Measurements from ENCODE around the gene NSD1. TPM values are rescaled to one million over a fixed set of nuclear protein-coding genes. Genes with fewer than 3 reads are reported as not detected.
A peak's percentile ranks its signal among the peaks of the same experiment; 100 is the strongest.

The NSD1 gene
- total and polyA plus RNA-seq, 7 donors, result 3.0 to 41.5 (median 34.6) TPM

DNA sequence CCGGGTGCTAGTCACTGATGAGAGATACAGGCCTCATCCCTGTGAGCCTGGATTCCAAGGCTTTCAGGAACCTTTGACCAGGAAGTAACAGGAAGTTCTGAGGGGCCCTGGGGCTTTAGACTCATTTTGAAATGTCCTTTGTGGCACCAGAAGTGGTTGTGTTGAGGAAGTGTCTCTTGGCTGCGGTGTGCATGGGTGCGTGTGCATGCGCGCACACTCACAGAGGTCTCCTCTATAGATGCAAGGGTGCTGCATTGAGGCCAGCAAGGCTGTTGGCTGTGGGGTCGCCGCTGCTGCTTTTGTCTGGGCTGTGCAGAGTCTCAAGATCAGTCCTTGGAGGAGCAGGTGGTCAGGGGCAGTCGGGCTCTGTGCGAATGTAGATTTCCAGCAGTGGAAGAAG lies 162.4 kb downstream of the NSD1 start:
- no peaks in the 10 kb centered on the region for H3K9me3 ChIP-seq
- no peaks in the 10 kb centered on the region for H3K27me3 ChIP-seq
- no peak overlapping the region for H3K27ac ChIP-seq
- TF ChIP-seq, protein P1, sequence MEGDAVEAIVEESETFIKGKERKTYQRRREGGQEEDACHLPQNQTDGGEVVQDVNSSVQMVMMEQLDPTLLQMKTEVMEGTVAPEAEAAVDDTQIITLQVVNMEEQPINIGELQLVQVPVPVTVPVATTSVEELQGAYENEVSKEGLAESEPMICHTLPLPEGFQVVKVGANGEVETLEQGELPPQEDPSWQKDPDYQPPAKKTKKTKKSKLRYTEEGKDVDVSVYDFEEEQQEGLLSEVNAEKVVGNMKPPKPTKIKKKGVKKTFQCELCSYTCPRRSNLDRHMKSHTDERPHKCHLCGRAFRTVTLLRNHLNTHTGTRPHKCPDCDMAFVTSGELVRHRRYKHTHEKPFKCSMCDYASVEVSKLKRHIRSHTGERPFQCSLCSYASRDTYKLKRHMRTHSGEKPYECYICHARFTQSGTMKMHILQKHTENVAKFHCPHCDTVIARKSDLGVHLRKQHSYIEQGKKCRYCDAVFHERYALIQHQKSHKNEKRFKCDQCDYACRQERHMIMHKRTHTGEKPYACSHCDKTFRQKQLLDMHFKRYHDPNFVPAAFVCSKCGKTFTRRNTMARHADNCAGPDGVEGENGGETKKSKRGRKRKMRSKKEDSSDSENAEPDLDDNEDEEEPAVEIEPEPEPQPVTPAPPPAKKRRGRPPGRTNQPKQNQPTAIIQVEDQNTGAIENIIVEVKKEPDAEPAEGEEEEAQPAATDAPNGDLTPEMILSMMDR (IDR thresholded peaks at IDR 0.05), result no peak
- TF ChIP-seq POLR2AphosphoS5 (IDR thresholded peaks at IDR 0.05), result peak in 1 of 4 donors; percentile 12
- intact Hi-C loops (cut with DNase I), result no loop called here
- no peak overlapping the region for H3K4me3 ChIP-seq
- peaks cover 0 to 19% (median 12%) of the 10 kb centered on the region in 4 donors for H3K4me1 ChIP-seq
- DNase-seq, result no peak
- WGBS, 2 donors, result 76 to 90% methylated on average over 9 of the region's 9 CpGs
- H3K36me3 ChIP-seq, result peaks cover 28 to 62% (median 45%) of the 10 kb centered on the region in 4 donors

DNA sequence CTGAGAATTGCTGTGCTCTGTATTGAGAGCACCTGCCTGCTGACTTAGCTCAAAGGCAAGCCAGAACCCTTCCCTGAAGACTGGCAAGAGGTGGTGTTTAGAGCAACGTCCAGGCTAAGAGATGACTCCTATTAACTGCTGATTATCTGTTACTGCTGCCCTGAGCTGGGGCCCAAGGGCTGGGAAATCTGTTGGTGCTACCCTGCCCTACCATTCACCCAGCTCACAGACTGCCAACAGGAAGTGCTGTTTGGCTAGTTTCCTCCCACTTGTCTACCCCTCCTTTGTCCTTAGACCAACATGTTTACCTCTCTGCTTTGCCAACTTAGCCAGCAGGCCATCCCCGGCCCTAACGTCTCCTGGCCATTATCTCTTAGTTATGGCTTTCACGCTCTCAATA lies 163.0 kb downstream of the NSD1 start:
- peaks cover 28 to 60% (median 44%) of the 10 kb centered on the region in 4 donors for H3K36me3 ChIP-seq
- DNase-seq, result no peak
- WGBS, 2 donors, result 16 to 43% methylated on average over 4 of the region's 4 CpGs
- intact Hi-C loops (cut with DNase I), result no loop called here
- no peak overlapping the region for H3K27ac ChIP-seq
- H3K4me1 ChIP-seq, result peaks cover 0 to 25% (median 18%) of the 10 kb centered on the region in 4 donors
- no peaks in the 10 kb centered on the region for H3K27me3 ChIP-seq
- H3K9me3 ChIP-seq, result no peaks in the 10 kb centered on the region
- TF ChIP-seq POLR2A (IDR thresholded peaks at IDR 0.05), result no peak
- TF ChIP-seq, protein P1 (IDR thresholded peaks at IDR 0.05), result no peak
- no peak for TF ChIP-seq EP300 (IDR thresholded peaks at IDR 0.05)
- TF ChIP-seq POLR2AphosphoS5 (IDR thresholded peaks at IDR 0.05), result no peak
- H3K4me3 ChIP-seq, result no peak overlapping the region

DNA sequence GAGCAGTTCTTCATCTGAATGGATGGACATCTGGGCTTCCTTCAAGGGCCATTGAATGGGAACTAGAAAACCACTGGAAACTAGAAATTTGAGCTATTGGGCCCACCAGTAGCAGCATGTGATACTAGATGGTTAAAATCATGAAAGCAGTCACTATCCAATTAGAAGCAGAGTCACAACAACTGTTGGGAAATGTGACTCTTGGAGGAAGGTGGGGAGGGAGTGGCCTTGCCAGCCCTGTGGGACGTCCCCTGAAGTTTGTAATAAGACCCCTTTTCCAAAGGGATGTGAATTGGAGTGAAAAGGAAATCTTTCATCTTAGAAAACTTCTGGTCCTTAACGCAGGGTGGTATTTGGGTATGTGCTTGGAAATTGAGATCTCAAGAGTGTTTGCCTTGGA lies 164.3 kb downstream of the NSD1 start:
- Histone ChIP-seq H3K36me3 (peaks cover 22 to 49% (median 32%) of the 10 kb centered on the region in 4 donors), H3K4me1 (peaks cover 0 to 39% (median 31%) of the 10 kb centered on the region in 4 donors)
- no peak for DNase-seq

DNA sequence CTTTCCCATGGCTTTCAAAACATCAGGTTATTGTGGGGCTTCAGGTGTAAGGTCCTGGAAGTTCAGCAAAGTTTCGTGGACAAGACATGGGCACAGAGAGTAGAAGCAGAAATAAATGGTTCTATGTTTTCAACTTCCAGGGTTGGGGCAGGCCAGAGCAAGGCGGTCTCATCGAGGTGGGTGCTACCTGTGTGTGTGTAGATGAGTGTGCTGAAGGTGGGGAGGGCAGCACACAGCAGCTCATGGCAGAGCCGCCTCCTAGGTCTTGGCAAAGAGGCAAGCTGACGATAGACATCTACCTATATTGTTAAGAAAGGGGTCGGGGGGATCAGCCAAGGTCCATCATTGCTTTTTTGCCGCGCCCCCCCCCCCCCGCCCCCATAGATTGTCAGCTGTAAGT lies 166.1 kb downstream of the NSD1 start:
- Histone ChIP-seq H3K4me3 (no peak overlapping the region), H3K9me3 (no peaks in the 10 kb centered on the region), H3K36me3 (peaks cover 9 to 31% (median 15%) of the 10 kb centered on the region in 4 donors), H3K27ac (peak overlapping the region; percentile 46 to 71 (median 57)), H3K4me1 (peaks cover 0 to 49% (median 39%) of the 10 kb centered on the region in 4 donors), H3K27me3 (no peaks in the 10 kb centered on the region)
- DNase-seq, result no peak
- intact Hi-C loops (cut with DNase I), result no loop called here
- WGBS, 2 donors, result 27 to 56% methylated on average over 9 of the region's 9 CpGs
- TF ChIP-seq POLR2AphosphoS5 (IDR thresholded peaks at IDR 0.05) (no peak), EP300 (IDR thresholded peaks at IDR 0.05) (no peak), POLR2A (IDR thresholded peaks at IDR 0.05) (no peak)
- TF ChIP-seq, protein P1 (IDR thresholded peaks at IDR 0.05), result no peak

More for the DNA sequence above, 164.3 kb downstream of the NSD1 start:
- 88 to 94% methylated on average over 2 of the region's 2 CpGs for WGBS, 2 donors
- no peak overlapping the region for H3K4me3 ChIP-seq
- no peaks in the 10 kb centered on the region for H3K9me3 ChIP-seq
- H3K27ac ChIP-seq, result no peak overlapping the region
- TF ChIP-seq, protein P1 (IDR thresholded peaks at IDR 0.05), result no peak
- TF ChIP-seq POLR2A (IDR thresholded peaks at IDR 0.05) (no peak), POLR2AphosphoS5 (IDR thresholded peaks at IDR 0.05) (no peak), EP300 (IDR thresholded peaks at IDR 0.05) (no peak)
- intact Hi-C loops (cut with DNase I), result no loop called here
- H3K27me3 ChIP-seq, result no peaks in the 10 kb centered on the region

Data from sigmoid colon (tissue), 7 donors.